Activated CD8-positive, alpha-beta T cell treated with anti-CD3 and anti-CD28 coated beads for 36 hours (primary cell): Measurements from ENCODE around the gene TMEM37. TPM values are rescaled to one million over a fixed set of nuclear protein-coding genes. Genes with fewer than 3 reads are reported as not detected.

Experiments used
- ATAC-seq: fragments of 200-7000 bp; cut with Tn5 transposase; one replicate; pipeline ENCODE4 v1.10.0; 2021; ENCODE audit warnings: mild to moderate bottlenecking, moderate library complexity
- CTCF ChIA-PET: fragments of 350-600 bp; sonication (Branson Sonifier 250); formaldehyde crosslinking; loops from one replicate; lab custom pipeline; 2021; ENCODE audit warnings: antibody characterized with exemption; lab: Charles Lee
- POLR2A ChIA-PET: fragments of 350-600 bp; sonication (Branson Sonifier 250); formaldehyde crosslinking; loops from one replicate; lab custom pipeline; 2021; ENCODE audit warnings: antibody characterized with exemption; lab: Charles Lee
- DNase-seq: peaks from one replicate; pipeline ENCODE4 v3.0.0-alpha.2; 2020
- H3K27ac Mint-ChIP-seq: one replicate; pipeline ENCODE4 v1.8.0; 2021; ENCODE audit warnings: mild to moderate bottlenecking, mixed read lengths
- H3K27me3 Mint-ChIP-seq: one replicate; pipeline ENCODE4 v1.8.0; 2021; ENCODE audit warnings: mixed read lengths
- H3K36me3 Mint-ChIP-seq: one replicate; pipeline ENCODE4 v1.8.0; 2021; ENCODE audit warnings: low read depth, mixed read lengths
- H3K4me1 Mint-ChIP-seq: one replicate; pipeline ENCODE4 v1.8.0; 2021; ENCODE audit warnings: low read depth, mixed read lengths
- H3K4me3 Mint-ChIP-seq: one replicate; pipeline ENCODE4 v1.8.0; 2021; ENCODE audit warnings: mild to moderate bottlenecking, moderate library complexity, mixed read lengths
- H3K9me3 Mint-ChIP-seq: one replicate; pipeline ENCODE4 v1.8.0; 2021; ENCODE audit warnings: mixed read lengths
- intact Hi-C: fragments of 100-400 bp; cut with micrococcal nuclease; formaldehyde crosslinking; loops from one replicate; pipeline ENCODE4 v1.10.0; 2022
- total RNA-seq, 2 experiments: library from RNA; stranded (reverse); gene quantifications; one replicate each; pipeline ENCODE4 v1.2.3, GENCODE V29; 2021
- TF ChIP-seq, protein P1 (sequence below): fragments of 200-600 bp; IDR thresholded peaks from one replicate; pipeline ENCODE4 v1.8.0; 2022; ENCODE audit warnings: antibody characterized with exemption, mild to moderate bottlenecking

TMEM37 gene
- total RNA-seq, 2 experiments from 2014 or later: not detected

DNA sequence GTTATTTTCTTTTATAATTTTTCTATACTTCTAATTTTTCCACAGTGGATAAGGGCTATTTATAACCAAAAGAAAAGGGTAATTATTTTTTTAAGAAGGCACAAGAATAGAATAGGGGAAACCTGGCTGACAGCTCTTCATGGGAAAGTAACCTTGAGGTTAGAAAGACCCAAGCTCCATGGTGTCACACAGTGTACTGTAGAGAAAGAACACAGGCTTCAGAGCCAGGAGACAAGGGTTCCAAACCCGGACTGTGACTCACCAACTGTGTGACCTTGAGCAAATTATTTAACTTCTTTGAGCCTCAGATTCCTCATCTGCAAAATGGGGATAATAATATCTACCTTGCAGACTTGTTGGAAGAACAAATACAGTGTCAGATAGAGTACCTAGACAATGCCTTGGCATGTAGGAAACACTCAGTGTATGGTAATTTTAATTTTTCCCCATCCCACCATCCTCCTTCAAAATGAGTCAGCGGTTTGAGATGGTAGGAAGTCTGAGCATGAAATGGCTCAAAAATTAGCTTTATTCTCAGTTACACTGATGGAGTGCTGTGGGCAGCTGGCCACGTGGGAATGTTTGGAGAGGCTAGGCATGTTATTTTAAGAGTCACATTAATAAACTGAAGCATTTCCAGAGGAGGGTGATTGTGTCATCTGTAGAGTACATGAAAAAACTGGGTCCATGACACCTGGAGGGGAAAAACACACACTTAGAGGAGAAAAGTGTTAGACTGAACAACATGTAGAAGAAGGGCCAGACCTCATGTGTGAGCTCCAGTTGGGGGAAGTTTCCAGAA is 36.7 kb downstream of the TMEM37 start:
- peaks cover 3% of the 10 kb centered on the region for H3K27me3 Mint-ChIP-seq
- H3K9me3 Mint-ChIP-seq: no peaks in the 10 kb centered on the region
- H3K27ac Mint-ChIP-seq: no peak overlapping the region
- H3K36me3 Mint-ChIP-seq: no peaks in the 10 kb centered on the region
- ATAC-seq (no peak), DNase-seq (no peak)
- no peaks in the 10 kb centered on the region for H3K4me1 Mint-ChIP-seq
- ChIA-PET CTCF (no interaction called here), POLR2A (no interaction called here)
- TF ChIP-seq, protein P1, sequence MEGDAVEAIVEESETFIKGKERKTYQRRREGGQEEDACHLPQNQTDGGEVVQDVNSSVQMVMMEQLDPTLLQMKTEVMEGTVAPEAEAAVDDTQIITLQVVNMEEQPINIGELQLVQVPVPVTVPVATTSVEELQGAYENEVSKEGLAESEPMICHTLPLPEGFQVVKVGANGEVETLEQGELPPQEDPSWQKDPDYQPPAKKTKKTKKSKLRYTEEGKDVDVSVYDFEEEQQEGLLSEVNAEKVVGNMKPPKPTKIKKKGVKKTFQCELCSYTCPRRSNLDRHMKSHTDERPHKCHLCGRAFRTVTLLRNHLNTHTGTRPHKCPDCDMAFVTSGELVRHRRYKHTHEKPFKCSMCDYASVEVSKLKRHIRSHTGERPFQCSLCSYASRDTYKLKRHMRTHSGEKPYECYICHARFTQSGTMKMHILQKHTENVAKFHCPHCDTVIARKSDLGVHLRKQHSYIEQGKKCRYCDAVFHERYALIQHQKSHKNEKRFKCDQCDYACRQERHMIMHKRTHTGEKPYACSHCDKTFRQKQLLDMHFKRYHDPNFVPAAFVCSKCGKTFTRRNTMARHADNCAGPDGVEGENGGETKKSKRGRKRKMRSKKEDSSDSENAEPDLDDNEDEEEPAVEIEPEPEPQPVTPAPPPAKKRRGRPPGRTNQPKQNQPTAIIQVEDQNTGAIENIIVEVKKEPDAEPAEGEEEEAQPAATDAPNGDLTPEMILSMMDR: no peak
- no peak overlapping the region for H3K4me3 Mint-ChIP-seq
- intact Hi-C loops: no loop called here

DNA sequence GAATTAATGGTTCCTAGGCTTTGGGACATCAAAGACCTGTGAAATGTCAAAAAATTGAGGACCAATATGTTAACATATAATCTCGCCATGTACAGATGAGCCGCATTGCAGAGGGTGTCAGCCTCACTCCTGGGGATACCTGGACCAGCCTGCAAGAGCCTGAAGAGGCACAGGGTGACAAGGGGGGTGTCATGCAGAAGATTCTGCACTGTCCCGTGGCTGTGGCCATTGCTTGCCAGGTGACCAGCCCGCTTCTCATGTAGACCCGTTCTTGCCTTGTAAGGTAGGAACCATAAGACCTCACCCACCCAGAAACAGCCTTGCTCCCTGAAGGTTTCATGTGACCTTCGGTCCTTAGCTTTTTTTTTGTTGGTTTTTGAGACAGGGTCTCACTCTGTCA is 37.5 kb downstream of the TMEM37 start:
- H3K36me3 Mint-ChIP-seq: no peaks in the 10 kb centered on the region
- no peaks in the 10 kb centered on the region for H3K4me1 Mint-ChIP-seq
- no peak overlapping the region for H3K4me3 Mint-ChIP-seq
- DNase-seq (no peak), ATAC-seq (no peak)
- POLR2A ChIA-PET: no interaction called here
- H3K27ac Mint-ChIP-seq: no peak overlapping the region
- TF ChIP-seq, protein P1: no peak
- CTCF ChIA-PET: no interaction called here
- intact Hi-C loops: no loop called here
- peaks cover 3% of the 10 kb centered on the region for H3K27me3 Mint-ChIP-seq
- no peaks in the 10 kb centered on the region for H3K9me3 Mint-ChIP-seq

DNA sequence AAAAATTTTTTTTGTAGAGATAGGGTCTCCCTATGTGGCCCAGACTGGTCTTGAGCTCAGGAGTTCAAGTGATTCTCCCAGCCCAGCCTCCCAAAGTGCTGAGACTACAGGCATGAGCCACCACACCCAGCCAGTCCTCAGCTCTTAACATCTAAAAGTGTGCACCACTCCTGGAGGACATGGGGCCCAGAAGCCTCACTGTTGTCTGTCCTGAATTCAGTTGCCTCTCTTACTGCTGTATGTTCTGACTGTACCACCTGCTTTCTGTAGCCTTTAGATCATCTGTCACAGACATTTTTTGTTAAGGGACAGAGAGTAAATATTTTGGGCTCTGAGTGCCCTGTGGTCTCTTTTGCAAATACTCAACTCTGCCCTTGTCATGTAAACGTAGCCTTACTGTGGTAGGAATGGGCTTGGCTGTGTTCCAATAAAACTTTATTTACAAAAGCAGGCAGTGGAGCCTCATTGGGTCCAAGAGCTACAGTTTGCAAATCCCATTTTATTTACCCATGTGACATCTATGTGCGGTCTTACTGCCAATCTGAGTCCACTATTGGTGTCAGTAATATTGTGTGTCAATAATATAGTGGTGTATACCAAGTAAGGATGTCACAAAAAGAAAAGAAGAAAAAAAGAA is 38.1 kb downstream of the TMEM37 start:
- CTCF ChIA-PET: no interaction called here
- peaks cover 3% of the 10 kb centered on the region for H3K27me3 Mint-ChIP-seq

DNA sequence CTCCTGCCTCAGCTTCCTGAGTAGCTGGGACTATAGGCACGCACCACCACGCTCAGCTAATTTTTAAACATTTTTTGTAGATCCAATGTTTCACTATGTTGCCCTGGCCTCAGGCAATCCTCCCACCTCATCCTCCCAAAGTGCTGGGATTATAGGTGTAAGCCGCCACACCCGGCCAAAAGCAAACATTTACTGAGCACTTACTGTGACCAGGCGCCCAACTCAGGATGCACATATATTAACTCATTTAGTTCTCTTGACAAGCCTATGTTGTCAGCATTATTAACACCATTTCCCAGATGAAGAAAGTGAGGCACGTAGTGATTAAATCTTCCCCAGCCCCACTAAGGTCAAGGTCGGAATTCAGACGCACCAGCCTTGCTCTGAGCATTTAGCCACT is 41.1 kb downstream of the TMEM37 start:
- H3K27me3 Mint-ChIP-seq: peaks cover 9% of the 10 kb centered on the region
- no peaks in the 10 kb centered on the region for H3K36me3 Mint-ChIP-seq
- H3K4me1 Mint-ChIP-seq: no peaks in the 10 kb centered on the region
- H3K9me3 Mint-ChIP-seq: no peaks in the 10 kb centered on the region
- no peak overlapping the region for H3K27ac Mint-ChIP-seq
- H3K4me3 Mint-ChIP-seq: no peak overlapping the region
- intact Hi-C loops: no loop called here
- no peak for ATAC-seq
- TF ChIP-seq, protein P1: no peak
- DNase-seq: no peak
- ChIA-PET POLR2A (no interaction called here), CTCF (no interaction called here)

More for the DNA sequence above, 38.1 kb downstream of the TMEM37 start:
- no peak for DNase-seq
- Mint-ChIP-seq H3K4me3 (no peak overlapping the region), H3K36me3 (no peaks in the 10 kb centered on the region), H3K4me1 (no peaks in the 10 kb centered on the region), H3K9me3 (no peaks in the 10 kb centered on the region), H3K27ac (no peak overlapping the region)
- intact Hi-C loops: no loop called here
- no peak for ATAC-seq
- POLR2A ChIA-PET: no interaction called here
- TF ChIP-seq, protein P1: no peak
